Body of pancreas (tissue), 4 donors: ENCODE results near the gene MICAL2. TPM values are rescaled to one million over a fixed set of nuclear protein-coding genes. Genes with fewer than 3 reads are reported as not detected.
A peak's percentile ranks its signal among the peaks of the same experiment; 100 is the strongest.
"Not testable (repeated sequence)": the region's sequence is repeated elsewhere in the genome, so short reads cannot be mapped to it uniquely, and the experiment has no call there.

Source experiments
- ATAC-seq: fragments of 150-250 bp; one replicate; pipeline ENCODE4 v1.9.1; 2016
- DNase-seq, 4 donors: peaks; one replicate each; pipeline ENCODE4 v3.0.0-alpha.2; 2019
- H3K27ac ChIP-seq, 4 donors: fragments of 200-600 bp; sonication (generic); 1 replicate in 3 of 4; 2 replicates in 1 of 4; pipeline versions ENCODE4 v1.5.1 to v1.6.1; 2016 to 2019; ENCODE audit warnings: mild to moderate bottlenecking in 1 of 4, mixed read lengths in 1 of 4, moderate library complexity in 1 of 4
- H3K27me3 ChIP-seq, 2 donors: fragments of 200-600 bp; sonication (generic); one replicate each; pipeline ENCODE4 v1.6.0; 2016; ENCODE audit warnings: mild to moderate bottlenecking in 1 of 2
- H3K36me3 ChIP-seq, 2 donors: fragments of 200-600 bp; sonication (generic); replicated peaks in 1 of 2; 2 replicates each; pipeline ENCODE4 v1.5.1; 2016; ENCODE audit warnings: low read depth in 2 of 2; ENCODE audit not compliant: insufficient read depth in 1 of 2
- H3K4me1 ChIP-seq: fragments of 200-600 bp; sonication (generic); one replicate; pipeline ENCODE4 v1.6.0; 2016
- H3K4me3 ChIP-seq, 2 donors: fragments of 200-600 bp; sonication (generic); 1 replicate in 1 of 2; 2 replicates in 1 of 2; pipeline ENCODE4 v1.5.1; 2016 to 2019
- H3K9me3 ChIP-seq, 3 donors: fragments of 200-600 bp; sonication (generic); 1 replicate in 2 of 3; 2 replicates in 1 of 3; pipeline ENCODE4 v1.5.1; 2016
- CTCF ChIP-seq, 7 experiments: fragments of 450-650 bp in 4 of 7; fragments of 200-600 bp in 3 of 7; sonication (generic) in 3 of 7; IDR thresholded peaks; one replicate each; pipeline ENCODE4 v1.5.1; 2016 to 2019; ENCODE audit warnings: antibody characterized with exemption in 7 of 7
- POLR2A ChIP-seq, 3 donors: fragments of 450-650 bp; IDR thresholded peaks; one replicate each; pipeline ENCODE4 v1.6.1; 2016; ENCODE audit warnings: antibody characterized with exemption in 3 of 3, mild to moderate bottlenecking in 2 of 3
- WGBS, 2 donors: methylation state at CpG; one replicate each; pipeline ENCODE4 v1.1.5; 2017; 5-methylcytosine and 5-hydroxymethylcytosine counted together
- intact Hi-C: fragments of 100-400 bp; cut with DNase I; formaldehyde crosslinking; loops from one replicate; pipeline ENCODE4 v1.15.1; 2023
- total RNA-seq, 2 donors: library from RNA; depleted of rRNA; stranded (reverse); fragments of >200 nt; gene quantifications; one replicate each; pipeline ENCODE4 v1.1.0, GENCODE V29; 2016

Gene MICAL2
- total RNA-seq, 2 donors from 2014 or later: 16.6 to 24.4 TPM

GRCh38 chr11:12142176-12142575 lies 31.8 kb downstream of the MICAL2 start:
- DNase-seq: no peak
- no peaks in the 10 kb centered on the region for H3K4me1 ChIP-seq
- intact Hi-C loops: no loop called here
- H3K27ac ChIP-seq: no peak overlapping the region
- TF ChIP-seq CTCF (IDR thresholded peaks at IDR 0.05) (no peak), POLR2A (IDR thresholded peaks at IDR 0.05) (no peak)
- H3K4me3 ChIP-seq: no peak overlapping the region
- 92 to 93% methylated on average over 2 of the region's 2 CpGs for WGBS, 2 donors
- H3K36me3 ChIP-seq: no peaks in the 10 kb centered on the region
- no peaks in the 10 kb centered on the region for H3K27me3 ChIP-seq
- ATAC-seq: no peak
- no peaks in the 10 kb centered on the region for H3K9me3 ChIP-seq

GRCh38 chr11:12142909-12143308 lies 32.5 kb downstream of the MICAL2 start:
- no peaks in the 10 kb centered on the region for H3K36me3 ChIP-seq
- H3K4me1 ChIP-seq: no peaks in the 10 kb centered on the region
- H3K9me3 ChIP-seq: no peaks in the 10 kb centered on the region
- intact Hi-C loops: no loop called here
- ATAC-seq (no peak), DNase-seq (no peak)
- WGBS, 2 donors: 67 to 99% methylated on average over 3 of the region's 3 CpGs
- H3K27me3 ChIP-seq: no peaks in the 10 kb centered on the region
- H3K4me3 ChIP-seq: no peak overlapping the region
- H3K27ac ChIP-seq: peak overlapping the region in 1 of 4 donors; percentile 37
- TF ChIP-seq POLR2A (IDR thresholded peaks at IDR 0.05) (no peak), CTCF (IDR thresholded peaks at IDR 0.05) (no peak)

- Histone ChIP-seq H3K36me3 (no peaks in the 10 kb centered on the region), H3K4me3 (no peak overlapping the region), H3K27ac (peak overlapping the region in 2 of 4 donors; percentile 28 to 37), H3K9me3 (no peaks in the 10 kb centered on the region), H3K27me3 (no peaks in the 10 kb centered on the region), H3K4me1 (no peaks in the 10 kb centered on the region)
- TF ChIP-seq CTCF (IDR thresholded peaks at IDR 0.05) (no peak), POLR2A (IDR thresholded peaks at IDR 0.05) (no peak)
- no peak for DNase-seq
- WGBS, 2 donors: 67 to 73% methylated on average over 7 of the region's 7 CpGs
- ATAC-seq: no peak
- intact Hi-C loops: no loop called here
These were observed 33.3 kb downstream of the MICAL2 start for GRCh38 chr11:12143461-12144258.

- no peaks in the 10 kb centered on the region for H3K36me3 ChIP-seq
- no peak for ATAC-seq
- intact Hi-C loops: no loop called here
- H3K4me1 ChIP-seq: no peaks in the 10 kb centered on the region
- no peaks in the 10 kb centered on the region for H3K9me3 ChIP-seq
- H3K27me3 ChIP-seq: no peaks in the 10 kb centered on the region
- no peak for DNase-seq
- TF ChIP-seq POLR2A (IDR thresholded peaks at IDR 0.05): no peak
- no peak for TF ChIP-seq CTCF (IDR thresholded peaks at IDR 0.05)
- peak overlapping the region in 2 of 4 donors; percentile 28 to 37 for H3K27ac ChIP-seq
- H3K4me3 ChIP-seq: no peak overlapping the region
- 87 to 90% methylated on average over 11 of the region's 11 CpGs for whole genome bisulfite sequencing, 2 donors
These were observed 34.2 kb downstream of the MICAL2 start for GRCh38 chr11:12144330-12145174.

GRCh38 chr11:12146678-12147077 lies 36.3 kb downstream of the MICAL2 start:
- H3K4me3 ChIP-seq, H3K36me3 ChIP-seq, H3K4me1 ChIP-seq, DNase-seq, H3K9me3 ChIP-seq, H3K27me3 ChIP-seq, intact Hi-C loops, ATAC-seq, H3K27ac ChIP-seq: not testable (repeated sequence)
- WGBS, 2 donors: 93 to 94% methylated on average over 3 of the region's 3 CpGs
